HPDE6-E6E7 (cell line): ENCODE data around the gene SRP72.
"Not testable (repeated sequence)": the region's sequence is repeated elsewhere in the genome, so short reads cannot be mapped to it uniquely, and the experiment has no call there.

Source experiments
- DNase-seq: peaks from one replicate; pipeline ENCODE4 v3.0.0; 2011; ENCODE audit warnings: missing footprints; ENCODE audit errors: extremely low spot score

SRP72 gene, protein sequence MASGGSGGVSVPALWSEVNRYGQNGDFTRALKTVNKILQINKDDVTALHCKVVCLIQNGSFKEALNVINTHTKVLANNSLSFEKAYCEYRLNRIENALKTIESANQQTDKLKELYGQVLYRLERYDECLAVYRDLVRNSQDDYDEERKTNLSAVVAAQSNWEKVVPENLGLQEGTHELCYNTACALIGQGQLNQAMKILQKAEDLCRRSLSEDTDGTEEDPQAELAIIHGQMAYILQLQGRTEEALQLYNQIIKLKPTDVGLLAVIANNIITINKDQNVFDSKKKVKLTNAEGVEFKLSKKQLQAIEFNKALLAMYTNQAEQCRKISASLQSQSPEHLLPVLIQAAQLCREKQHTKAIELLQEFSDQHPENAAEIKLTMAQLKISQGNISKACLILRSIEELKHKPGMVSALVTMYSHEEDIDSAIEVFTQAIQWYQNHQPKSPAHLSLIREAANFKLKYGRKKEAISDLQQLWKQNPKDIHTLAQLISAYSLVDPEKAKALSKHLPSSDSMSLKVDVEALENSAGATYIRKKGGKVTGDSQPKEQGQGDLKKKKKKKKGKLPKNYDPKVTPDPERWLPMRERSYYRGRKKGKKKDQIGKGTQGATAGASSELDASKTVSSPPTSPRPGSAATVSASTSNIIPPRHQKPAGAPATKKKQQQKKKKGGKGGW

DNA sequence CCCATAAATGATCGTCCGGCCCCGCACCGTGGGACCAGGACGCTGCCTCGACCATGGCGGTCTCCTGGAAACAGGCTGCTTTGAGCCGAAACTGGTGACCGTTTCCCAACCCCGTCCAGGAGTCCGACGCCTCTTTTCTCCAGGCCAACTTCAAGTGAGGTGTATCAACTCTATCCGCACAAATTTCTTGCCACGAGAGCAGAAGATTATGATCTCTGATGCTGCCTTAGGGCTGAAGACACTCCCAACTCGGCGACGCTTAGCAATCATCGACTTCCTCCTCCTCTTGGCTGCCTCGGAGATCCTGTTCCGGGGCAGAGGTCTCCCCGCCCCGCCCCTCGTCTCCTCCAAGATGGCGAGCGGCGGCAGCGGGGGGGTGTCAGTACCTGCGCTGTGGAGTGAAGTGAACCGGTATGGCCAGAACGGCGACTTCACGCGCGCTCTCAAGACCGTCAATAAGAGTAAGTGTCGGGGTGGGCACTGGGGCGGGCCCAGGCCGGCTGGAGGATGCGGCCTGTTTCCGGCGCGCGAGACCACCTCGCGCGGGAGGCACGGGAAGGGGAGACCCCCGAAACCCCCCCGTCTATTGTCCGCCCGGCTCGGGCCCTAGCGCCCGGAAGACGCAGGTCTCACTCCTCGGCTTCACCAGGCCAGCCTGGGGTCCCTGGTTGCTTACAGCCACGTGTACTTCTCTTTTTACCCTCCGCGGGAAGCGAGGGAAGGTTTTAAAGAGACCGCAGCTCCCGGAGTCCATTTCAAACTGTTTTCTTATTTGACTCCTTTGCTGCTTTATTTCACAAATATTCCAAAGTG, at the start of gene SRP72:
Gene SRP72, plus strand, starts transcription at position 334 of the 813 bp plus-strand sequence. Its CDS starts 19 bp downstream, at position 353.
- DNase-seq: peak; percentile 86

DNA sequence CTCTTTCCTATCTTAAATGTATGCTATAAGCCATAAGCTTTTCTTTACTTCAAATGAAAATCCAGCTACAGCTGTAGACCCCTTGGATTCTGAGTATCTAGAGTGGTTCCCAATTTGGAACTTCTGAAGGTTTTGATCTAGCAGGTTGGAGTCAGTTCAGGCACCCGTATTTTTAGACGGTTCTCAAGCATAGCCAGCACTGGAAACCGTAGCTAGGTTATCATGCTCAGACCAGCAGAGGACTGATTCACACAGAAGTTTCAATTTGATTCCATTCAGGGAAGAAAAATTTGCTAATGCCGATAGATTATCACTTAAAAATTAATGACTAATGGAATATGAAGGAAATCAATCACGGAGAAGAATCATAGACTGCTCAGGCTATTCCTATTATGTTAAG, 43.2 kb upstream of the SRP72 start:
- DNase-seq: no peak

DNA sequence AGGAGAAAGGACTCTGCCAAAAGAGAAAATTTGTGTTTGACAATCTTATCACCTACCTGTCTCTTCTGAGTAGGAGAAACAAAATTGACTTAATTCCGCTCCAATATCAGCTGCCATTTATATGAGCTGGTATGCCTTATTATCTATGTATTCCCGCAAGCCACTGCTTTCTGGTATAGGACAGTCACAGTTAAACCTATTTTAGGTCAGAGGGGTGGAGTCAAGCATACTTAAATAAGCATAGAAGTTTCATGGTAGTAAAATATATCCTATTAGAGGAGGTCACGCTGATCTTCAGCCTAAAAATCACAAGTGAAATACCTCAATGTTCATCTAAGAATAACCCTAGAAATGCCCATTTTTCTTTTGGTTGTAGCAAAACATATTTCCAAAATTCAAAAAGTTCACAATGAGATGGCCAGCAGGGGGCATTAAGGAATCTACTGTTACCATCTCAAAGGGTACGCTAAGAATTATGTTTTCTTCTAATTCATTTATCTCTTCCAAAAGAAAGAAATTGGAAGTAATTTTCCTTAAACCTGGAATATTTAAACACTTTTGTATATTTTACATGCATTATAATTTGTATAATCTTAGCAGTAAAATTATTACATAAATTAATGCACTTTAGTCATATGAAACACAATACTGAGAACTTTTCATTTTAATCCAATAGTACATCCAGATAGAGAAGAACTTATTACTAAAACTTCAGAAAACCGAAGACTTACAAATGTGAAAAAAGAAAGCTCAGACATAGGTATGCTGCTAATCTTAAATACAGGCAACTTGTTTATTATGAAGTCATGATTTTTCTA, 42.5 kb upstream of the SRP72 start:
- no peak for DNase-seq

DNA sequence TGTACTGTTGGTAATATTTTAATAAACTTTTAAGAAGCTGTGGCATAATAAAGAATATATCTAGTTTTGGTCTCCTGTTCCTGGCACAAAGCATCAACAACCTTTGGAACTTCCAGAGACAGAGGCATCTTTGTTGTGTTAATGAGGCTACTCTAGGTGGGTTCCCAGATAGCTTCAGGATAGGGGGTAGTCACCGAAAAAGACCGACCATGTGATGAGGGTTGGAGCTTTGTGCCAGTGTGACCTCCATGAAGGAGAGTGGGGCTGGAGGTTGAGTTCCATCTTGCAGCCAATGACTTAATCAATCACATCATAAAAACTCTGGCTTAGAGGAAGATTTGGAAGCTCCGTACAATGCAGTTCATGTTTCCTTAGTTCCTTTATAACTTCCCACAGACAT, 41.9 kb upstream of the SRP72 start:
- no peak for DNase-seq

DNA sequence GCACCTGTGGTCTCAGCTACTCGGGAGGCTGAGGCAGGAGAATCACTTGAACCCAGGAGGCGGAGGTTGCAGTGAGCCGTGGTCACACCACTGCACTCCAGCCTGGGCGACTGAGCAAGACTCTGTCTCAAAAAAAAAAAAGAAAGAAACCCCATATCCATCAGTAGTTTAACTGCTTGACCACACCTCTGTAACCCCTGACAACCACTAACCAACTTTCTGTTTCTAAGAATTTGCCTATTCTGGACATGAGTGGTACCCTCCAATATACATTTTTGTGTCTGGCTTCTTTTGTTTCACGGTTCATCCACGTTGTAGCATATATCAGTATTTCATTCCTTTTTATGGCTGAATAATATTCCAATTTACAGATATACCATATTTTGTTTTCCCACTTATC, 41.1 kb upstream of the SRP72 start:
- DNase-seq: no peak

DNA sequence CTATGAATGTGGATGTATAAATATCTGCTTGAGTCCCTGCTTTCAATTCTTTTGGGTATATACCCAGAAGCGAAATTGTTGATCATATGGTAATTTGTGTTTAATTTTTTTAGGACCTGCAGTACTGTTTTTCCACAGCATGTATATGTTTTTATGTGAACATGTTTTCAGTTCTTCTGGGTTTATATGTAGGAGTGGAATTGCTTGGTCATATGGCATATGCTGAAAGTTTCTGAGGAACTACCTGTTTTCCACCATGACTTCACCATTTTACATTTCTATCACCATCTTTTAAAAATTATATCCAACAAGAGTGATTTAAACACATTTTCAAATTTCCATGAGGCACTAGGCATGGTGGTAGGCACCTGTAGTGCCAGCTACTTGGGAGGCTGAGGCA, 40.2 kb upstream of the SRP72 start:
- no peak for DNase-seq

DNA sequence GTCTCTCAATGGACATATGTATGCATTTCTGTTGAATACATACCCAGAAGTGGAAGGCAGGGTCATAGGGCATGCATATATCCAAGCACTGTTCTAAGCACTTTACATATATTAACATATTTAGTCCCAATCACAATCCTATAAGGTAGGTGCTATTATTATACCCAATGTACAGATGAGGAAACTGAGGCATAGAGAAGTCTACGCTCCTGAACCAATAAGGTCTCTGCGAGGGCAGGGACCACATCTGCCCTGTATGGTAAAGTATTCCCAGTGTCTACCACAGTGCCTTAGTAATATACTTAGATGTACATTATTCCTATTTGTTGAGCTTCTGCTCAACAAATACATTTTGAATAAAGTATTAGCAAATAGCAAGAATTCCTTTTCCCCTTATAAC, 37.2 kb upstream of the SRP72 start:
- no peak for DNase-seq

DNA sequence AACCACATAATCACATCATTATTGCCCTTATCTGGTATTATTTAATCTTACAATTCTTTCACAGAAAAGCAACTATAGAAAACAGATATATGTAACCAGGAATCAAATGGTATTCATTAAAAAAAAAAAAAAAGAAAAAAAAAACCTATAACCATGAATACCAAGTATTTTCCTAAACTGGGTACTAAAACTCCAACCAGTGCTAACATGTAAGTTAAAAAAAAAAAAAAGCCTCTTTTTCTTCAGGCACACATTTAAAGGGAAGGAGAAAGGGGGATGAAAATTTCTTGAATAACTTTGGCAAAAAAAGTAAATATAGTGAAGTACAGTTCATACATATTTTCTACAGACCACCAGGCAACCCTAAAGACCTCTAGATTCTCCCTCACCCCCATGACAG, 34.1 kb upstream of the SRP72 start:
- DNase-seq: no peak

DNA sequence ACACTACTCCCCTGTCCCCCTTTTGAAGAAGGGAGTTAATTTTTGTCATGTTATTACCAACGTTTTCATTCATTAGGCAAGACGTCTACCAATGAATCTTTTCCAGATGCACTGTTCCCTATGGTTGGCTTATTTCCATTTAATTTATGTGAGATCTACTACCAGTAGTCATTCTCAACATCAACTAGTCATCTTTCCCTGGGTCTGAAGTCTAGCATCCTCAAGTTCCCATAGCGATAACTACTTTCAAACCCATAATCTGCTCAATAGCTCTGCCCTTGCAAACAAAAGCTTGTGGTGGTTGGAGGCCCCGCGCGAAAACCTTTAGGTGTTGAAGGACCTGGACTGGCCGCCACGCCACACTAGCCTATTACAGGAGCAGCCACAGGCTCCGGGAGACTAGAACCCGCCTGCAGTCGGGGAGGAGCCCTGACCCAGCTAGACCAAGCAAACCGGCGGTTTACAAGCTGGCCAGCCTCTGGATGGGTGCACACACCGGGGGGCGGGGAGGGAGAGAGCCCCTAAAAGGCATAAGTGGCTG, 32.7 kb upstream of the SRP72 start:
- peak; percentile 35 for DNase-seq

DNA sequence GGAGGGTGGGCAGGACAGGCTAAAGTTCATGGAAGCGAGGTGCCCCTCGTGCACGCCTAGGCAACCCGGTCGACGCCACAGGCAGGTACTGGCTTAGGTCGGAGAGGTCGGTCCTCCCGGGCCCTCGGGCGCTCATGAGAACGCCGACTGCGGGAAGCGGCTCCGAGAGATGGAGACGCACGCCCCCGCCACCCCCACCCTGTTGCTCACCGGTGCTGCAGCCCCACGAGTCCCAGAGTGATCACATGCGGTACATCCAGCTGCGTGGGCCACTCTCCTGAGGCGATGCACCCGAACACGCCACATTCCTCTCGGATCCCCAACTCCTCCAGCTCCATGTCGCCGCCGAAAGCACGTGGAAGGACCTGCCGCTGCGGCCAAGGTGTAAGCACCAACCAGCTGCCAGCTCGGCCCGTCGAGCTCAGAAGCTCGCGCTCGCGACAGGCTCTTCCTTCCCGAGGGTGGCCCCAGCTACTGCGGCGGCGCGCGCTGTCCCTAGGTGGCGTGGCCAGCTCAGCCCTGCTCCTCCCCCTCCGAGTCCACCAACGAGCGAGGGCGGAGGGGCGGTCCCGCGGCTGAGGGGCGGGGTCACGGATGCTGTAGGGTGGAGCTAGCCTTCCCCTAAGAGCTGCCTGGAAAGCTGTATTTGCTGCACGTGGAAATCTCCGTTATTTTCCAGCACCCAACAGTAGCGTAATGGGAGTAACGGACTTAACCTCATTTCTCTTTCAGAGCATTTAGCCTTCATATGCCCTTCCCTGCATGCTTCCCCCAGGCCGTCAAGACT, 32.1 kb upstream of the SRP72 start, which contains the start of gene PPAT:
Gene PPAT, minus strand, starts transcription at position 476 of the 787 bp plus-strand sequence. Its CDS starts 138 bp downstream, at position 338.
- peak; percentile 95 for DNase-seq

DNA sequence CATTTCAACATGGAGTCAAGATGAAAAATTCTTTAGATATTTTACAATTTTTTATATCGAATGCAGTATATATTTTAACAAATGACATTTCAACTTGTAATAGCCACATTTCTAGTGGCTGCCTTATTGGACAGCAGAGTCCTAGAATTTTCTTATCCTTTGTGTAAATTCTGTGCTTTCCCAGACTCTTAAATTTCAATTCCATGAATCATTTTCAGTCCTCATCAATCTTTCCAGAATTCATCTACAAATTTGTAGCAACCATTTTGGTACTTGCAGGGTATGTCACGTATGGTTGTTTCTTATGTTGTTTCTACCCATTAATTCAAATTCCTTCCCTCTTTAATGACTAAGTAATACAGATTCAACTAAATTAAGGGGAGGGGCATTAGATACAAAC, 28.7 kb upstream of the SRP72 start:
- DNase-seq: no peak

DNA sequence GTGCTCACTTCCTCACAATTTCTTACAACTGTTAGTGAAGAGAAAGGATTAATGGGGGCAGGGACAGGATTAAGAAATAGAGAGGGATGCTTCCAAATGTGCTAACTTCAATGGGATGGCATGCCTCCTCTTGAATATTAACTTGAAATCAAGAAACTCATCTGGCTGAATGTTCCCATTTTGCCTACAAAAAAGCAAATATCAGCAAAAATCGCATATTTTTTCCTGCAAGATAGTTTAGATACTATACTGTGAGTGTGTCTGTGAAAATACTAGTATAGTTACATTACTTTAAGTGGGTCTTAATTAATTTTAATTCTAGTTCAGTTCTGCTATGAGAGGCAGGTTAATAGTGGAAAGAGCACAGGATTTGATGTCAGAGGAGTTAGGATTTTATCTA, 26.4 kb upstream of the SRP72 start:
- DNase-seq: no peak

DNA sequence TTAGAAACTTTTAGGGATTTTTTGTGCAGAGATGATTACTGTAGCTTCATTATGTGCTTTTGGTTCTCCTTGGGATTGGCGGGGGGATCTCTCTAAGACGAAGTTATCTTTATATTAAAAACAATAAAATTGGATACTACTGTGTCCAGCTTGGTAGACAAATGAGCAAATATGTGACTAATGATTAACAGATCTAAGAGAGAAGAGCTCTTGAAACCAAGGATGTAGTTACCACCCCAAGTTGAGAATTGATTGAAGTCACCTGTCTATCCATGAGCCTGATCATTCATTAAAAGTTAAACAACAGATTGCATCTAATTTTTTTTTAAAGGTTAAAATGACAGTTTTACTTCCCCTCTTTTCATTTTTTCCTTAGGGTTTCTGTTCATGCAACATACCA, 22.7 kb upstream of the SRP72 start:
- DNase-seq: no peak

DNA sequence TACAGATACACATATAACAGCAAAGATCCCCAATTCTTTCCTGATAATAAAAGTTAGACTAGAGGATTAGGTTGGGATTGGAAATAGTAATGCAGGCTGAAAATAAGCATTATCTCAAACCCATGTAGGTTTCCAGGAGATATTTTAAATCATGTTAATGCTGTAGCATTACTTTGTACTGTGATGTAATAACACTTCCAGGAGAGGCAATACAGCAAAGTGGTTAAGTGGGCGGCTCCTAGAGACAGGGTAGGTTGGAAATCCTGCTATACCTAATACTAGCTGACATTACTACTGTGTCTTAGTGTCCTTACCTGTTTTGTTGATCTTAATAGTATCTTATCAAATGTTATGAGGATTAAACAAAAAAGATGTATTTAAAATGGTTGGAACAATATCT, 21.7 kb upstream of the SRP72 start:
- DNase-seq: no peak

DNA sequence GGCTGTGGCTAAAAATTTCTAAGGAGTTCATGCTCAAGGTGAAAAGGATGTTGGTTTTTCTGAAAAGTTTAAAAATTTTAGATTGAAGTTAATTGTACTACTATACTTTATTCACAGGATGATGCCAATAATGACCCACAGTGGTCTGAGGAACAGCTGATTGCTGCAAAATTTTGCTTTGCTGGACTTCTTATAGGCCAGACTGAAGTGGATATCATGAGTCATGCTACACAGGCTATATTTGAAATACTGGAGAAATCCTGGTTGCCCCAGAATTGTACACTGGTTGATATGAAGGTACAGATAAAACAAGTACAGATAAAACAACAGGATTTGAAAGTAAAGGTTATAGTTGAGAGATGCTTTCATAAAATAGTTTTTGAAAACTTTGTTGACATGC, 19.1 kb upstream of the SRP72 start:
- DNase-seq: no peak

DNA sequence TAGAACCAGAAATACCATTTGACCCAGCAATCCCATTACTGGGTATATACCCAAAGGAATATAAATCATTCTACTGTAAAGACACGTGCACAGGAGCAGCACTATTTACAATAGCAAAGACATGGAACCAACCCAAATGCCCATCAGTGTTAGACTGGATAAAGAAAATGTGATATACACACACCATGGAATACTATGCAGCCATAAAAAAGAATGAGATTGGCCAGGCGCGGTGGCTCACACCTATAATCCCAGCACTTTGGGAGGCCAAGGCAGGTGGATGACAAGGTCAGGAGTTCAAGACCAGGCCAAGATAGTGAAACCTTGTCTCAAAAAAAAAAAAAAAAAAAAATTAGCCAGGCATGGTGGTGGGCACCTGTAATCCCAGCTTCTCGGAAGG, 17.9 kb upstream of the SRP72 start:
- not testable (repeated sequence) for DNase-seq

DNA sequence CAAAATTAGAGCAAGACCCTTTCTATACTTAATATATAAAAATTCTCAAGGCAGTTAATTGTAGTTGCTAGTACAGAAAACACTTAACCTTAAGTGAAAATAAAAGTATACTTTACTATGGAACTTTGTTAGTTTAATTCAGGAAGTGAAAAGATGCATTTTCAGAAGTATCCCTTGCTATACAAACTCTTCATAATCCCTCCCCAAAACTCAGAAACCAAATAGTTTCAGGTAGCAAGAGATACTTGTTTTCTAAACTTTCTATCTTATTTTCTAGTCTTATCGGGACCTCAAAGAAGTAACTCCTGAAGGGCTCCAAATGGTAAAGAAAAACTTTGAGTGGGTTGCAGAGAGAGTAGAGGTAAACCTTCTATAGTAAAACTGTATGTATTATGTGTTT, 17.1 kb upstream of the SRP72 start:
- DNase-seq: no peak

DNA sequence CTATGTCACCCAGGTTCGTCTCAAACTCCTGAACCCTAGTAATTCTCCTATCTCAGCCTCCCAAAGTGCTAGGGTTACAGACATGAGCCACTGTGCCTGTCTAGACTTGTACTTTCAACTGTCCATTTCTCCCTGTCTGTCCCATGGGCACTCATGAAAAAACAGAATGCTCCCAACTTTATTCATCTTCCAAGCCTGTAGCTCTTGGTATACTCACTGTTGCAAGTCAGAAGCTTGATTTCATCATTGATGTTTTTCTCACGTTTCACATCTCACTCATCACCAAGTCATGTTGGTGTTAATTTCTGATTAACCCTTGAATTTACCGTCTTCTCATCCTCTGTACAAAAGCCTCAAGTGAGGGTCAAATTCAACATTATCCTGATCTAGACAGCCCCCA, 7.3 kb upstream of the SRP72 start:
- no peak for DNase-seq

DNA sequence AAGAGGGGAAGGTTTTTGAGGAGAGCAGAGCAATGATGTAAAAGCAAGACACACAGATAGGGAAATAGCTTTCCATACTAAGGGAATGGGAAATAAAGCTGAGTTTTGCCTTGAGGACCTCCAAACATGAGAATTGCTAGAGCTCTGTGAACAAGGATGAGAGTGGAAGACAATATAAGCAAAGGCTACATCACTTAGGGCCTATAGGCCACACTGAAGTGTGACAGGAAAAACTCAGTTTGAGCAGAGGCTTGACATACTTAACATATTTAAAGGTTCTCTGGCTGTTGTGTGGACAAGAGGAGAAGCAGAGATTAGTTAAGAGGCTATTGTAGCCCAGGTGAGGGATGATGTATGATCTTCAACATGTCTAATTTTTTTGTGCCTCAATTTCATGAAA, 5.3 kb upstream of the SRP72 start:
- DNase-seq: no peak

DNA sequence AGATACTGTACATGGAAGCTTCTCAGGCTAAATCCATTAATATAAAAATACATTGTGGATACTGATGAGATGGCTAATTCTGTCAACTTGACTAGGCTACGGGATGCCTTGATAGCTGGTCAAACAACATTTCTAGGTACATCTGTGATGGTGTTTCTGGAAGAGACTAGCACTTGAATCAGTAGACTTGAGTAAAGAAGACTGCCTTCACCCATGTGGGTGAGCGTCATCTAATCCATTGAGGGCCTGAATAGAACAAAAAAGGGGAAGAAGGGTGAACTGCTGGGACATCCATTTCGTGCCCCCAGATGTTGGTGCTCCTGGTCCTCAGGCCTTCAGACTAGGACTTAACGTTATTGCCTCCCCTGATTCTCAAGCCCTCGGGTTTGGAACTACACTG, 3.7 kb upstream of the SRP72 start:
- no peak for DNase-seq

DNA sequence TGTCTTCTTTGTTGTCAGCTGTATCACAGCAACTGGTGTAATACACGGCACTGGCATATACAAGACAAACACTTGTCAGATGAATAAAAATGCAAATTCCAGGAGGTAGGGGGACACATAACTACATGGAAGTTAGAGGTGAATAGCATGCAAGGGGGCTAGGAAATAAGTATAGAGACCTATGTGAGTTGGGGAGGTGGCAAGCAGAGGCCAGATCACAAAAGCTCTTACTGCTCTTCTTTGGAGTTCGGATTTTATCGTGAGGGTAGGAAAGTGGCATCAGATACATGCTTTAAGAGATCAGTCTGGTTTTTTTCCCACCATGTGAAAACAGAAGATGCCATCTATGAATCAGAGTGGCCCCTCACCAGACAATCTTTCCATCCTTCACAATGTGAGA, 2.8 kb upstream of the SRP72 start:
- DNase-seq: no peak
